LNCaP clone FGC (cell line): ENCODE data around the gene DNMT3A.

Experiments used
- DNase-seq: peaks from one replicate; pipeline ENCODE4 v3.0.0-alpha.2; 2011; ENCODE audit warnings: low read depth
- H3K4me3 ChIP-seq: 2 replicates; pipeline ENCODE4 v1.5.1; 2011; ENCODE audit warnings: mild to moderate bottlenecking, low read depth, low read length, control low read depth
- TF ChIP-seq, protein P1 (sequence below): IDR thresholded peaks from 2 replicates; pipeline ENCODE4 v1.5.1; 2012; ENCODE audit warnings: mild to moderate bottlenecking; ENCODE audit not compliant: control insufficient read depth, insufficient read depth; ENCODE audit errors: extremely low read depth

DNMT3A gene

GRCh38 chr2:25313711-25314513, 27.8 kb downstream of the DNMT3A start:
- H3K4me3 ChIP-seq = no peak overlapping the region
- TF ChIP-seq, protein P1, sequence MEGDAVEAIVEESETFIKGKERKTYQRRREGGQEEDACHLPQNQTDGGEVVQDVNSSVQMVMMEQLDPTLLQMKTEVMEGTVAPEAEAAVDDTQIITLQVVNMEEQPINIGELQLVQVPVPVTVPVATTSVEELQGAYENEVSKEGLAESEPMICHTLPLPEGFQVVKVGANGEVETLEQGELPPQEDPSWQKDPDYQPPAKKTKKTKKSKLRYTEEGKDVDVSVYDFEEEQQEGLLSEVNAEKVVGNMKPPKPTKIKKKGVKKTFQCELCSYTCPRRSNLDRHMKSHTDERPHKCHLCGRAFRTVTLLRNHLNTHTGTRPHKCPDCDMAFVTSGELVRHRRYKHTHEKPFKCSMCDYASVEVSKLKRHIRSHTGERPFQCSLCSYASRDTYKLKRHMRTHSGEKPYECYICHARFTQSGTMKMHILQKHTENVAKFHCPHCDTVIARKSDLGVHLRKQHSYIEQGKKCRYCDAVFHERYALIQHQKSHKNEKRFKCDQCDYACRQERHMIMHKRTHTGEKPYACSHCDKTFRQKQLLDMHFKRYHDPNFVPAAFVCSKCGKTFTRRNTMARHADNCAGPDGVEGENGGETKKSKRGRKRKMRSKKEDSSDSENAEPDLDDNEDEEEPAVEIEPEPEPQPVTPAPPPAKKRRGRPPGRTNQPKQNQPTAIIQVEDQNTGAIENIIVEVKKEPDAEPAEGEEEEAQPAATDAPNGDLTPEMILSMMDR = no peak
- DNase-seq = no peak

DNA sequence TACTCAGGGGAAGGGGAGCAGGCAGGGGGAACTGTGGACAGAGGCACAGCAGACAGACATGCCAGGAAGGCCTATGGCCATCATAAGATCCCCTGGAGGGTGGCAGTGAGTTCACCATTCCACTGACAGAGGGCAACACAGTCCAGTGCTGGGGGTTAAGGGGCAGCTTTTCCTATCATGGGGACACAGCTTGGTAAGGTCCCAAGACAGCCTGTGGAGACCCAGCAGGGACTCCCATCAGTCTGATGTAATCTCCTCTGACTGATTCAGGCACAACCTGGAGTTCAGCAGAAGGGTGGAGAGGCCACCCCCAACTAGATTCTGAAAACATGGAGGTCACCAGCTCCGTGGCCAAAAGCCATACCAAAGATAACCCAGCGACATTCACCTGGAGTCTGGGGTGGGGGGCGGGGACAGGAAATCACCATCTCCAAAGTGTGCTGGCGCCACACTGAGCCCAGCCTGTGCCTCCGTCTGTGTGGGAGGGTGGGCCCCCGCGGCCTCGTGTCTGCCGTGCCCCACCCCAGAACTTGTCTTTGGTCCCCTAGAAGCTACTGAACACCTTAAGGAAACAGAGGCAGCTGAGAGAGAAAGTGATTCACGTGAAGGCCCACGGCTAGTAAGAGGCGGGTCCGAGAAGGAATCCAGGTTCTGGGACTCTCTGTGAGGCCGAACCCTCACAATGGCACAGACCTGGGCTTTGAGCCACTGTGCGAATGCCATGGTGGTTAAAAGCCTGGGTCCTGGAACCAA, 28.6 kb downstream of the DNMT3A start:
- TF ChIP-seq, protein P1 = no peak
- no peak for DNase-seq
- H3K4me3 ChIP-seq = no peak overlapping the region

GRCh38 chr2:25311865-25312575, 29.7 kb downstream of the DNMT3A start:
- TF ChIP-seq, protein P1 = no peak
- peak overlapping the region; percentile 46 for H3K4me3 ChIP-seq
- peak; percentile 80 for DNase-seq

DNA sequence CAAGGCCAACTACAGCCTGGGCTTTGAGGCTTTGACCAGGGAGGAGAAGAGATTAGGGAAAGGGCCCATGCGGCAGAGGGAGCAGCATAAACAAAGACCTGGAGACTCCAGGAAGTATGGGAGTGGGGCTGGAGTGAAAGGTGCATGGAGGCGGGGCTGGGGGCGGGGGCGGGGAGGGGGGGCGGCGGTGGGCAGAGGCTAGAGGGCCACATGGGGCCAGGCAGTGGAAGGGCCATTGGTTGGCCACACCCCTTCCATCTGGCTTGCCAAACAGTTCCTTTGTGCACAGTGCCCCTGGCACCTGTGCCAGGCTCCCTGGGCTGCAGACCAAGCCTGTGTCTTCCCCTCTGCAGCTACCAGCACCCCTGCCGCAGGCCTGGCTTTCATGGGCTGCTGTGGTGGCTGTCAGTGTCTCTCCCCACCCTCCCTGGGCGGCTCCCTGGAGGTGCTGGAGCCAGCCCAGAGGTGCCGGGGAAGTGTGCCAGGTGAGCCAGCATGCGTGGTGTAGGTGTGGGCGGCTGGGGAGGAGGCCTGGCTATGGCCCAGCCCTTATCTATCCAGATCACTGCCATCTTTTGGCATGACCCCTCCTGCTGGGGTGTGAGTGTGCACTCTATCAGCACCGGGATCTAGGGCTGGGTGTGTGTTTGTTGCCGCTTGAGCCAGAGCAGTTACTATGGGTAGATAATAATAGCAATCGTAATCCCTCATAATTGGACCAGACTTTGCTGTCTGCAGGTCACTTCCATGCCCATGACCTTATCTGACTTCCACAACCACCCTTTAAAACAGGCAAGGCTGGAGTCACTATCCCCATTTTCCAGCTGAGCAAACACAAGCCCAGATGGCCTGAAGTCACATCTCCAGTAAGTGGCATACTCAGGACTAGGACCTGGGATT, 30.5 kb downstream of the DNMT3A start:
- peak overlapping the region; percentile 46 for H3K4me3 ChIP-seq
- DNase-seq = peak; percentile 98
- TF ChIP-seq, protein P1 = no peak

DNA sequence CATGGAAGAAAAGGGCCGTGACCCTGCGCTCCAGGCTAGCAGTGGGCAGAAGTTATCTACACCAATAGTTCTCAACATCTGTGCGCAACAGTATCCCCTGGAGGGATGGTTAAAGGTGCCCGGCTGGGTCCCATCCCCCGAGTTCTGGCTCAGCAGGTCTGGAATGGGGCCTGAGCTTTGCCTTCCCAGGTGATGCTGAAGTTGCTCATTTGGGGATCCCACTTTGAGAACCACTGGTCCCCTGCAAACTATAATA, 31.1 kb downstream of the DNMT3A start:
- peak overlapping the region; percentile 30; the same call in 1 of the 2 replicates for H3K4me3 ChIP-seq
- no peak for DNase-seq
- TF ChIP-seq, protein P1 = no peak

GRCh38 chr2:25309402-25309801, 32.3 kb downstream of the DNMT3A start:
- TF ChIP-seq, protein P1 = peak; percentile 25
- DNase-seq = no peak
- H3K4me3 ChIP-seq = no peak overlapping the region
